H9 (cell line): ENCODE results near the gene C11orf16. TPM values are rescaled to one million over a fixed set of nuclear protein-coding genes. Genes with fewer than 3 reads are reported as not detected.

Source experiments
- DNase-seq: peaks from one replicate; pipeline ENCODE4 v3.0.0-alpha.2; 2017
- H2AFZ ChIP-seq: one replicate; pipeline ENCODE4 v1.6.1; 2013; ENCODE audit warnings: mild to moderate bottlenecking, low read length, control low read depth, moderate library complexity
- H2AK5ac ChIP-seq: 2 replicates; pipeline ENCODE4 v1.6.1; 2013; ENCODE audit warnings: low read length, control low read depth, mixed read lengths; ENCODE audit not compliant: insufficient read length
- H2BK120ac ChIP-seq: one replicate; pipeline ENCODE4 v1.6.1; 2013; ENCODE audit warnings: low read depth, mild to moderate bottlenecking, low read length, control low read depth, inconsistent platforms; ENCODE audit not compliant: poor library complexity, severe bottlenecking
- H2BK12ac ChIP-seq: 2 replicates; pipeline ENCODE4 v1.6.1; 2013; ENCODE audit warnings: low read length, control low read depth, mixed read lengths, low read depth; ENCODE audit not compliant: insufficient read length
- H2BK15ac ChIP-seq: 2 replicates; pipeline ENCODE4 v1.6.1; 2013; ENCODE audit warnings: low read depth, low read length, control low read depth
- H2BK20ac ChIP-seq: one replicate; pipeline ENCODE4 v1.6.1; 2013; ENCODE audit warnings: low read depth, mild to moderate bottlenecking, low read length, control low read depth, inconsistent platforms; ENCODE audit not compliant: poor library complexity, severe bottlenecking
- H2BK5ac ChIP-seq: 2 replicates; pipeline ENCODE4 v1.6.1; 2013; ENCODE audit warnings: low read length, control low read depth, mixed read lengths; ENCODE audit not compliant: insufficient read length
- H3K14ac ChIP-seq: 2 replicates; pipeline ENCODE4 v1.6.1; 2013; ENCODE audit warnings: low read length, control low read depth; ENCODE audit not compliant: insufficient read depth
- H3K18ac ChIP-seq: 2 replicates; pipeline ENCODE4 v1.6.1; 2013; ENCODE audit warnings: low read depth, mild to moderate bottlenecking, mixed read lengths, low read length, control low read depth; ENCODE audit not compliant: insufficient read length
- H3K23ac ChIP-seq: 2 replicates; pipeline ENCODE4 v1.6.1; 2013; ENCODE audit warnings: low read length, control low read depth, mixed read lengths, low read depth; ENCODE audit not compliant: insufficient read length
- H3K23me2 ChIP-seq: 2 replicates; pipeline ENCODE4 v1.6.1; 2013; ENCODE audit warnings: low read depth, mild to moderate bottlenecking, mixed read lengths, low read length, control low read depth; ENCODE audit not compliant: insufficient read length, poor library complexity, severe bottlenecking
- H3K27ac ChIP-seq: 2 replicates; pipeline ENCODE4 v1.5.1; 2013; ENCODE audit warnings: low read length, control low read depth, mixed read lengths, low read depth; ENCODE audit not compliant: insufficient read length
- H3K27me3 ChIP-seq: 2 replicates; pipeline ENCODE4 v1.6.1; 2013; ENCODE audit warnings: low read length, control low read depth, inconsistent platforms; ENCODE audit not compliant: insufficient read depth
- H3K4ac ChIP-seq: 2 replicates; pipeline ENCODE4 v1.6.1; 2013; ENCODE audit warnings: low read depth, mild to moderate bottlenecking, control low read depth, inconsistent platforms, low read length, moderate library complexity
- H3K4me1 ChIP-seq: 2 replicates; pipeline ENCODE4 v1.6.1; 2013; ENCODE audit warnings: low read length, control low read depth, inconsistent platforms; ENCODE audit not compliant: insufficient read depth
- H3K4me2 ChIP-seq: 2 replicates; pipeline ENCODE4 v1.6.1; 2013; ENCODE audit warnings: low read length, control low read depth, mixed read lengths; ENCODE audit not compliant: insufficient read length, insufficient read depth
- H3K56ac ChIP-seq: 2 replicates; pipeline ENCODE4 v1.6.1; 2013; ENCODE audit warnings: low read depth, mild to moderate bottlenecking, mixed read lengths, low read length, control low read depth; ENCODE audit not compliant: insufficient read length
- H3K79me1 ChIP-seq: 2 replicates; pipeline ENCODE4 v1.6.1; 2013; ENCODE audit warnings: low read depth, mild to moderate bottlenecking, moderate library complexity, low read length, control low read depth, inconsistent platforms; ENCODE audit not compliant: insufficient read depth, poor library complexity, severe bottlenecking
- H3K79me2 ChIP-seq: 2 replicates; pipeline ENCODE4 v1.6.1; 2013; ENCODE audit warnings: low read length, control low read depth, inconsistent platforms; ENCODE audit not compliant: insufficient read depth
- H3K9ac ChIP-seq: 2 replicates; pipeline ENCODE4 v1.6.1; 2013; ENCODE audit warnings: low read length, control low read depth, mixed read lengths; ENCODE audit not compliant: insufficient read length; ENCODE audit errors: extremely low read depth
- H3K9me3 ChIP-seq: one replicate; pipeline ENCODE4 v1.6.1; 2013; ENCODE audit warnings: low read depth, low read length, inconsistent platforms; ENCODE audit not compliant: control insufficient read depth
- H3T11ph ChIP-seq: one replicate; pipeline ENCODE4 v1.6.1; 2013; ENCODE audit warnings: mild to moderate bottlenecking, low read length, control low read depth, inconsistent platforms
- H4K20me1 ChIP-seq: one replicate; pipeline ENCODE4 v1.6.1; 2013; ENCODE audit not compliant: control insufficient read depth, insufficient read length, insufficient read depth
- H4K5ac ChIP-seq: 2 replicates; pipeline ENCODE4 v1.6.1; 2013; ENCODE audit warnings: low read depth, mild to moderate bottlenecking, mixed read lengths, low read length, control low read depth; ENCODE audit not compliant: insufficient read length
- H4K8ac ChIP-seq: replicated peaks from 2 replicates; pipeline ENCODE4 v1.6.1; 2013; ENCODE audit warnings: low read length, control low read depth, mixed read lengths, low read depth; ENCODE audit not compliant: insufficient read length
- H4K91ac ChIP-seq: 2 replicates; pipeline ENCODE4 v1.6.1; 2013; ENCODE audit warnings: low read depth, mild to moderate bottlenecking, moderate library complexity, mixed read lengths, low read length, control low read depth; ENCODE audit not compliant: insufficient read length
- H3K27ac Mint-ChIP-seq, 3 experiments: 2 replicates in 2 of 3; 3 replicates in 1 of 3; pipeline ENCODE4 v1.8.0; 2020 to 2021; ENCODE audit warnings: mixed read lengths in 3 of 3, mild to moderate bottlenecking in 1 of 3, moderate library complexity in 1 of 3
- H3K27me3 Mint-ChIP-seq: 2 replicates; pipeline ENCODE4 v1.8.0; 2021; ENCODE audit warnings: low read depth, mild to moderate bottlenecking, moderate library complexity, mixed read lengths
- H3K36me3 Mint-ChIP-seq, 3 experiments: 2 replicates in 2 of 3; 3 replicates in 1 of 3; pipeline ENCODE4 v1.8.0; 2020 to 2021; ENCODE audit warnings: low read depth in 3 of 3, mixed read lengths in 3 of 3; ENCODE audit not compliant: insufficient read depth in 1 of 3
- H3K4me1 Mint-ChIP-seq, 2 experiments: 2 replicates each; pipeline ENCODE4 v1.8.0; 2020; ENCODE audit warnings: mixed read lengths in 2 of 2
- H3K4me3 Mint-ChIP-seq, 2 experiments: 2 replicates in 1 of 2; 3 replicates in 1 of 2; pipeline ENCODE4 v1.8.0; 2020 to 2021; ENCODE audit warnings: mild to moderate bottlenecking in 2 of 2, mixed read lengths in 2 of 2, moderate library complexity in 1 of 2
- H3K9me3 Mint-ChIP-seq, 2 experiments: 2 replicates in 1 of 2; 3 replicates in 1 of 2; pipeline ENCODE4 v1.8.0; 2020; ENCODE audit warnings: mild to moderate bottlenecking in 2 of 2, mixed read lengths in 2 of 2, moderate library complexity in 1 of 2
- CTCF ChIP-seq: fragments of 200-600 bp; sonication (generic); conservative IDR thresholded peaks from 3 replicates; pipeline ENCODE4 v1.8.0; 2021; ENCODE audit warnings: antibody characterized with exemption, mild to moderate bottlenecking
- WGBS: extraction: QIAGEN DNeasy Blood & Tissue Kit; methylation state at CpG from one replicate; pipeline ENCODE4 v1.1.7; 2013; ENCODE audit warnings: missing lambda C conversion rate, low lambda C conversion rate, mixed read lengths; ENCODE audit not compliant: insufficient read length; ENCODE audit errors: extremely low coverage; 5-methylcytosine and 5-hydroxymethylcytosine counted together
- total RNA-seq: library from RNA; stranded (reverse); gene quantifications from 2 replicates; pipeline ENCODE4 v1.2.1, GENCODE V29; 2021

C11orf16 gene
- total RNA-seq, 1 experiment from 2014 or later: 0.15 TPM

- Histone ChIP-seq H2BK5ac (no peak overlapping the region), H3K4me1 (peaks cover 4% of the 10 kb centered on the region; the same call in 1 of the 2 replicates), H2AK5ac (no peak overlapping the region), H3K27me3 (no peaks in the 10 kb centered on the region; the same call in 1 of the 2 replicates), H4K5ac (no peak overlapping the region), H3K4ac (no peak overlapping the region), H2AFZ (no peak overlapping the region), H3K79me2 (no peaks in the 10 kb centered on the region; the same call in 1 of the 2 replicates), H3K4me2 (peak overlapping the region; percentile 83), H3K9me3 (no peaks in the 10 kb centered on the region), H4K20me1 (no peaks in the 10 kb centered on the region), H3K9ac (no peak overlapping the region), H2BK120ac (no peak overlapping the region), H3K18ac (no peak overlapping the region), H2BK15ac (no peak overlapping the region), H3K56ac (no peak overlapping the region), H4K91ac (no peak overlapping the region), H4K8ac (no peak overlapping the region), H3K23me2 (peaks cover 6% of the 10 kb centered on the region), H3K79me1 (no peaks in the 10 kb centered on the region), H2BK20ac (no peak overlapping the region), H3T11ph (no peak overlapping the region), H3K27ac (no peak overlapping the region), H3K14ac (no peak overlapping the region), H2BK12ac (no peak overlapping the region), H3K23ac (no peak overlapping the region)
- peak overlapping the region; percentile 82 to 84 for H3K4me3 Mint-ChIP-seq
- H3K9me3 Mint-ChIP-seq: no peaks in the 10 kb centered on the region
- TF ChIP-seq CTCF: no peak
- peaks cover 2 to 16% (median 10%) of the 10 kb centered on the region in 3 experiments for H3K36me3 Mint-ChIP-seq
- DNase-seq: no peak
- H3K27ac Mint-ChIP-seq: no peak overlapping the region
- H3K27me3 Mint-ChIP-seq: peaks cover 30% of the 10 kb centered on the region
- no CpG with 5 or more reads among the region's 19 CpGs for WGBS
- peaks cover 21 to 26% of the 10 kb centered on the region in 2 experiments for H3K4me1 Mint-ChIP-seq
Measured at GRCh38 chr11:8910649-8911026, 22.1 kb downstream of the C11orf16 start.
